HepG2 (cell line): ENCODE measurements around the gene TCEANC2. TPM values are rescaled to one million over a fixed set of nuclear protein-coding genes. Genes with fewer than 3 reads are reported as not detected.

ENCODE experiments used
- ATAC-seq: fragments of 200-7000 bp; cut with Tn5 transposase; 3 replicates; pipeline ENCODE4 v1.9.1; 2020; ENCODE audit warnings: mild to moderate bottlenecking, moderate library complexity
- BruUV-seq: library from RNA; stranded (reverse); fragments of 400-500 nt; replicated peaks from 2 replicates; lab custom pipeline; 2021; lab: Mats Ljungman, UMichigan
- CTCF ChIA-PET: fragments of 300-600 bp; formaldehyde crosslinking; extraction: SDS; loops from one replicate; lab custom pipeline; 2021; ENCODE audit warnings: low total read pairs, inconsistent platforms, low intra/inter-chr PET ratio; lab: Yijun Ruan, JAX
- POLR2A ChIA-PET: fragments of 350-600 bp; sonication (Branson Sonifier 250); formaldehyde crosslinking; loops from one replicate; lab custom pipeline; 2020; ENCODE audit warnings: antibody characterized with exemption, inconsistent platforms; lab: Yijun Ruan, JAX
- DNase-seq: peaks from one replicate; pipeline ENCODE4 v3.0.0-alpha.2; 2015; ENCODE audit warnings: low spot score
- FAIRE-seq: peaks from 3 replicates; lab custom pipeline; 2011; peaks lifted over from hg19 to GRCh38; lab: Jason Lieb, UNC
- H2AFZ ChIP-seq: one replicate; pipeline ENCODE4 v1.6.1; 2011; ENCODE audit warnings: low read length, inconsistent platforms
- H3K27ac ChIP-seq: fragments of 300-600 bp; 3 replicates; pipeline ENCODE4 v1.8.0; 2011; ENCODE audit warnings: mixed run types, mild to moderate bottlenecking, mixed read lengths, low read length, inconsistent platforms; ENCODE audit not compliant: insufficient read depth; ENCODE audit errors: extremely low read length
- H3K27me3 ChIP-seq, 2 experiments: fragments of 200-600 bp in 1 of 2; 2 replicates in 1 of 2; 3 replicates in 1 of 2; pipeline versions ENCODE4 v1.6.0 to v1.8.0; 2011; ENCODE audit warnings: low read length in 2 of 2, mild to moderate bottlenecking in 2 of 2, moderate library complexity in 2 of 2, inconsistent platforms in 1 of 2; ENCODE audit not compliant: insufficient read depth in 2 of 2, control insufficient read depth in 1 of 2
- H3K36me3 ChIP-seq, 2 experiments: fragments of 200-600 bp in 1 of 2; replicated peaks in 1 of 2; 2 replicates in 1 of 2; 3 replicates in 1 of 2; pipeline versions ENCODE4 v1.5.1 to v1.8.0; 2011; ENCODE audit warnings: low read length in 2 of 2, inconsistent platforms in 1 of 2; ENCODE audit not compliant: insufficient read depth in 2 of 2, control insufficient read depth in 1 of 2
- H3K4me1 ChIP-seq: 2 replicates; pipeline ENCODE4 v1.5.1; 2012; ENCODE audit warnings: low read length, inconsistent platforms; ENCODE audit not compliant: insufficient read depth
- H3K4me2 ChIP-seq: 2 replicates; pipeline ENCODE4 v1.6.0; 2011; ENCODE audit warnings: low read depth, low read length, inconsistent platforms
- H3K4me3 ChIP-seq, 3 experiments: fragments of 200-600 bp in 1 of 3; sonication (generic), shearing (Covaris generic) in 1 of 3; replicated peaks in 1 of 3; 2 replicates each; pipeline ENCODE4 v1.5.1; 2011 to 2016; ENCODE audit warnings: low read length in 3 of 3, inconsistent platforms in 2 of 3, low read depth in 2 of 3, mild to moderate bottlenecking in 2 of 3, control low read depth in 1 of 3, mixed read lengths in 1 of 3; ENCODE audit not compliant: insufficient read depth in 1 of 3
- H3K79me2 ChIP-seq: one replicate; pipeline ENCODE4 v1.6.1; 2011; ENCODE audit warnings: low read length, inconsistent platforms; ENCODE audit not compliant: insufficient read depth
- H3K9ac ChIP-seq: 2 replicates; pipeline ENCODE4 v1.6.0; 2011; ENCODE audit warnings: mild to moderate bottlenecking, low read depth, low read length, inconsistent platforms; ENCODE audit not compliant: insufficient read depth
- H3K9me3 ChIP-seq: 2 replicates; pipeline ENCODE4 v1.5.1; 2012; ENCODE audit warnings: mild to moderate bottlenecking, low read length
- H4K20me1 ChIP-seq: 2 replicates; pipeline ENCODE4 v1.6.0; 2011; ENCODE audit warnings: inconsistent platforms, mild to moderate bottlenecking, low read length, moderate library complexity; ENCODE audit not compliant: insufficient read depth
- STAT6 ChIP-seq: sonication (generic); formaldehyde crosslinking; IDR thresholded peaks from 2 replicates; pipeline ENCODE4 v1.4.0; 2020; ENCODE audit warnings: missing genetic modification reagents, mild to moderate bottlenecking, borderline replicate concordance
- ZBTB40 ChIP-seq, 2 experiments: fragments of 450-650 bp in 1 of 2; sonication (generic) in 1 of 2; formaldehyde crosslinking in 1 of 2; IDR thresholded peaks; 2 replicates each; pipeline versions ENCODE4 v1.6.1 to v1.8.0; 2016 to 2022; ENCODE audit warnings: antibody characterized with exemption in 1 of 2, mild to moderate bottlenecking in 1 of 2, missing genetic modification reagents in 1 of 2
- WGBS: methylation state at CpG from one replicate; pipeline ENCODE4 v1.1.6; 2017; ENCODE audit warnings: low lambda C conversion rate; 5-methylcytosine and 5-hydroxymethylcytosine counted together
- in situ Hi-C: cut with HindIII; loops from 2 replicates; pipeline ENCODE4 v1.10.0; 2017; ENCODE audit warnings: low pct_unique_long_range_greater_than_20kb; ENCODE audit not compliant: extremely low pct_ligation_motif_present
- intact Hi-C: fragments of 100-400 bp; cut with micrococcal nuclease; formaldehyde crosslinking; loops from one replicate; pipeline ENCODE4 v1.10.0; 2022; ENCODE audit not compliant: unreplicated experiment
- polyA plus RNA-seq, 8 experiments: library from polyadenylated mRNA; depleted of rRNA in 3 of 8; stranded (reverse) in 7 of 8; unstranded in 1 of 8; fragments of >200 nt; fragmentation: Illumina TruSeq in 4 of 8; extraction: Trizol in 4 of 8; gene quantifications; 2 replicates each; pipeline versions ENCODE4 v1.2.1 to v1.2.3, GENCODE V29; 2011 to 2016; ENCODE audit warnings: low read depth in 4 of 8, missing spikeins in 1 of 8, mixed read lengths in 1 of 8; ENCODE audit not compliant: insufficient read depth in 1 of 8
- total RNA-seq, 5 experiments: library from RNA; depleted of rRNA; stranded (reverse); fragments of >200 nt; fragmentation: Illumina TruSeq; extraction: Trizol; gene quantifications; 2 replicates each; pipeline ENCODE4 v1.2.3, GENCODE V29; 2016; ENCODE audit warnings: low read depth in 1 of 5

TCEANC2 gene
- total and polyA plus RNA-seq, 2 of the 13 experiments (the other 11 are each of a cell fraction or from before 2014, with no cell fraction given), result 3.8 to 5.0 TPM

GRCh38 chr1:54105736-54106269 lies 52.4 kb downstream of the TCEANC2 start:
- H2AFZ ChIP-seq, result no peak overlapping the region
- ChIA-PET POLR2A (no interaction called here), CTCF (no interaction called here)
- H3K79me2 ChIP-seq, result no peaks in the 10 kb centered on the region
- in situ Hi-C loops (no loop called here), intact Hi-C loops (no loop called here)
- H3K9ac ChIP-seq, result no peak overlapping the region
- ATAC-seq, result no peak
- BruUV-seq, result no TSS peak
- no peak for DNase-seq
- peaks cover 8% of the 10 kb centered on the region; the same call in 1 of the 2 replicates for H3K4me1 ChIP-seq
- WGBS, result 72% methylated on average over 6 of the region's 6 CpGs
- no peaks in the 10 kb centered on the region for H4K20me1 ChIP-seq
- no peaks in the 10 kb centered on the region for H3K9me3 ChIP-seq
- no peak overlapping the region for H3K4me2 ChIP-seq
- no peak overlapping the region for H3K4me3 ChIP-seq
- H3K27ac ChIP-seq, result no peak overlapping the region
- no peaks in the 10 kb centered on the region for H3K27me3 ChIP-seq
- no peaks in the 10 kb centered on the region for H3K36me3 ChIP-seq
- FAIRE-seq, result no peak
- TF ChIP-seq STAT6 (CRISPR knock-in tag) (no peak), ZBTB40 (IDR thresholded peaks at IDR 0.05) (peak; percentile 36; the same call in 1 of the 2 replicates), ZBTB40 (CRISPR knock-in tag; IDR thresholded peaks at IDR 0.05) (peak; percentile 77; the same call in 1 of the 2 replicates)
